GM18519 (cell line): ENCODE results near the gene NUP107.

Experiments
- ATAC-seq: cut with Tn5 transposase; IDR thresholded peaks from one replicate; pipeline ENCODE4 v1.9.1; 2021; ENCODE audit warnings: mild to moderate bottlenecking, moderate library complexity; ENCODE audit not compliant: unreplicated experiment, low FRiP score

Gene NUP107

DNA sequence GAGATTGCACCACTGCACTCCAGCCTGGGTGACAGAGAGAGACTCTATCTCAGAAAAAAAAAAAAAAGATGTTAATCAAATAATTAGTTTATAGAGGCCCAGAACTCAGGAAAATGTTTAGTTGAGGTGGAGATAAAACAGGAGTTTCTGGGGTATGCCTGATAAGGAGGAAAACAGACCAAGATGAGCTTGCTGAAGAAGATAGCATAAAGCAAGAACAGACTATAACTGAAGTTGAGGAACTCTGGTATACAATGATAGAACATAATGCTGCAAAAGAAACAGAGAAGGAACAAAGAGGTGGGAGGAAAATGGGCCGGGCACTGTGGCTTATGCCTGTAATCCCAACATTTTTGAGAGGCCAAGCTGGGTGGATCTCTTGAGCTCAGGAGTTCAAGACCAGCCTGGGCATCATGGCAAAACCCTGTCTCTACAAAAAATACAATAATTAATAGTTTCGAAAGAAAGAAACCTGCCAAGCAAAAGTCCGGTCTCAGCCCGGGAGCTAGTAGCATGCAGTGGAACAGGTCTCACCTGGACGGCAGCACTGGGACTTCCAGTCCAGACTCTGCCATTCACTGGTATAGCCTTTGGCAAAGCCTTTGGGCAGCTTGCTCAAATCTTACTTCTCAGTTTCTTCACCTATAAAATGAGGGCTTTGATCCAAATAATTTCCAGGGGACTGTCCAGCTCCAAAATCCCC lies 84.6 kb downstream of the NUP107 start:
- no peak for ATAC-seq

DNA sequence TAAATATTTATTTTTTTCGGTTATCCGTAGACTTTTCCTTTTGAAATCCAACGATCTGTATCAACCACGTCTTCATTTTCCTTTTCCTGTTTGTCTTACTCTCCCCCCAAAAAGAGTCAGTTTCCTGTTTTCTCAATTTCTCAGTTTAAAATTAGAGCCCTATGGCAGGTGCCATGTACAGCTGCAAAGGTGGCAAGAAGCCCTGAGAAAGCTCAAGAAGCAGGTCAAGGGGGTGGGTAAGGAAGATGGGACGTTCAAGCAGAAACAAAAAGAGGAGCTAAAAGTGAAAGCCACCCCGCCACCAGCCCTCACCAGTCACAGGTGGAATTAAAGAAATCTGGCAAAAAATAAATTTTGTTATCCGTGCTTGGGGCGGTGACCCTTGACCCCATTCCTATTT lies 85.9 kb downstream of the NUP107 start:
- ATAC-seq: no peak

DNA sequence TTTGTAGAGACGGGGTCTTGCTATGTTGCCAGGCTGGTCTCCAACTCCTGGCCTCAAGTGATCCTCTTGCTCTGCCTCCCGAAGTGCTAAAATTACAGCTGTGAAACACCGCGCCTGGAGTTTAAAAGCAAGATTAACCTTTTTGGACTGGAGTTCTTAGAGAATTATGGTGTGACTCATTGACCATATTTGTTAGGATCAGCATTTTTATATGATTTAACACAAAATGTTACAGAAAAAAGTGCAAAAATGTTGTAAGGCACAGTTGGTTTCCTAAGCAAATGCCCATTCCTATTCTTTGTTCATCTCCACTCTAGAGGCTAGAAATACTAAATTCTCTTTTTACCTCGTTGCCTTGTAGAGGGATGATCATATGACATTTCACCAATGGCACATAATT lies 86.8 kb downstream of the NUP107 start:
- no peak for ATAC-seq

DNA sequence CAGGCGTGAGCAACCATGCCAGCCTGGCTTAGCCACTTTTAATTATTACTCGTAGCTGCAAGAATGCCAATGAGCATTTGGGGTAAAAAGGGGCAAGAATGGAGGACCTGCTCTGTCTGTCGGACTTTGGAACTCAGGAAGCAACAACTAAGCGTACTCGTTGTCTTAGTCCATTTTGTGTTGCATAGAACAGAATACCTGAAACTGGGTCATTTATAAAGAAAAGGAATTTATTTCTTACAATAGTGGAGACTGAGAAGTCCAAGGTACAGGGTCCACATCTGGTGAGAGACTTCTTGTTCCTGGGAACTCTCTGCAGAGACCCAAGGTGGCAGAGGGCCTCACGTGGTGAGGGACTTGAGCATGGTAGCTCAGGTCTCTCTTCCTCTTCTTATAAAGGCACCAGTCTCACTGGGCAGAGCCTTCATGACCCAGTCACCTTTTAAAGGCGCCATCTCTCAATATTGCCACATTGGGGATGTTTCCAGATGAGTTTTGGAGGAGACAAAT lies 88.4 kb downstream of the NUP107 start:
- no peak for ATAC-seq

DNA sequence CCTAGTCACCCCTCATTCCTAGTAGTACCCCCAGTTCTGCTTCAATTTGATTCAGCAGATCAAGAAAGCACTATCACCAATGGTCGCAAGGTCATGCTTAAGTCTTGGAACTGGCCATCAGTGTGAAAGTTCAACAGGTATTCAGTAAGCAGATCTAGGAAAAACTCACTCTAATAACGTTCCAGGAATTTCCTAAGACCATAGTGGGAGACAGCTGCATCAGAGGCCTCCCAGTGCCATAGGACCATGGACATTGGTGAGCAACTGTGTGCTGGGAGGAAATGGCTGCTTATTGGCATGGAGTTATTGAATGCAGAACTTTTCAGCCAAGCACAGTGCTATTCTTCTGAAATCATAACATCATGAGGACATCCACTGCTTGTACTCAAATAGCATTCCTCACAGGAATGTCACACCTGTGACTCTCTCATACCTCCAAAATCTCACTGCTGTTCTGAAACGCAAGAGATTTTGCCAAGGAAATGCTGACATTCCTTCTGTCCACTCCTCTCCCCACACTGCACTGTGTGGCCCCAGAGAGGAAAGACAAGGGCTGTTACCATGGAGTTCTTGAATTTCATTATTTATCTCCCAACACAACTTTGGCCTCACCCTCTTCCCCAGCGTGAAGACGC lies 90.3 kb downstream of the NUP107 start:
- no peak for ATAC-seq

DNA sequence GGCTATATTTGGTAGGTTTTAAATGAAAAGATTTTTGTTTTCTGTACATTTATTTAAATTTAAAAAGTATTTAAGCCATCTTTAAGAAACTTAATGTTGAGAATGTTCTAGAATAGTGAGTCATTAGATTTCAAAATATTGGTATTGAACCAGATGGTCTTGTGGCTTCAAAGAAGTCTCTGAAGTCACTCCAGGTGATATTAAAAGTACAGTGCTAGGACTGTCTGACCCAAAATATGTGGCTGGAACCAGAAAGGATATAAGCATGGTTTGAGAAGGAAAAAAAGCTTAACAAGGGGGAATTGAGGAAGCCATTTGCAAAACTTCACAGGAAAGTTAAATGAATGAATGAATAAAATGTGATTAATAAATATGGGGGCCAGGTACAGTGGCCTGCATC lies 92.5 kb downstream of the NUP107 start:
- no peak for ATAC-seq

DNA sequence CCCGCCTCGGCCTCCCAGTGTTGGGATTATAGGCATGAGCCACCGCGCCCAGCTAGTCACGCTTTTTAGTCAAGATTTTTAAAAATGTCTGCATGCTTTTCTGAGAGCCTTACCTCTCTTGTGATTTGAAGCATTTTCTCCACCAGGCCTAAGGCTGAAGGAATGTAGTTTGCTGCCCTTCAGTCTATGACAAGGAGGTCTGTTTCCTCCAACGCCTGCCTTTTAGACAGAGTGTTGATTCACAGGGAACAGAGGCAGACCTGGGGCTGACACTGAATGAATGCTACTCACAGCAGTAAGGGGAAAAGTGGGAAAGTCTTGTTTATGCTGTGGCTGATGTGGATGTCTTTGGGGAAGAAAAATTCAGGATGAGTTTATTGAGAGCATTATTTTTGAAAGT lies 94.0 kb downstream of the NUP107 start:
- no peak for ATAC-seq

DNA sequence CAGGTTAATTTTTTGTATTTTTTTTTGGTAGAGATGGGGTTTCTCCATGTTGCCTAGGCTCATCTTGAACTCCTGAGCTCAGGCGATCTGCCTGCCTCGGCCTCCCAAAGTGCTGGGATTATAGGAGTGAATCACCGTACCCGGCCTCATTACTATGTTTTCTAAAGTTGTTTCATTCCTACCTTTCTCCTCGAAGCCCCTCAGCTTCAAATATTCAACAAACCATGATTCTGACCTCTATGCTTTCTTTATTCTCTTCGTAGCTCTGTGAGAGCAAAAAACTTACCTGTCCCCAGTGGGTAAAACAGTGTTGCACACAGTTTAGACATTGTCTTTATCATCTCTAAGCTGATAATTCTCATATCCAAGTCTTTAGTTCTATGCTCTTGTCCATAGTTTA lies 95.0 kb downstream of the NUP107 start:
- ATAC-seq: no peak

DNA sequence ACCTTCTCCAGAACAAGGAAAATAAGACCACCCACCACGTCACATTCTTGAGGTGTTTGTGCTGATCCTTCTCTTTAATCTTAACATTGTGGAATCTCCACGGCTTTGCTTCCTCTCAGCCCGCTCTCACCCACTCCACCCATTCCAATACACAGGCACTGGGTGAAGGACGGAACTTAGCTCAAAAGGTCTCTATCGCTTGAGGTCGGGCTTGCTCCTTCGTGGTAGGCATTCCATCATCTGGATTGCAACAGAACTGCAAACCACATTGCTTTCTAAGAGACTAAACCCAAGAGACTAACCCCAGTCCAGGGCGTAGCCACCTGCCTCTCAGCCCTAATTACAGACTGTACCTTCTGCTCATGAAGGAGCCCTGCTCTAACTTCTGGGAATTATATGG lies 97.2 kb downstream of the NUP107 start:
- no peak for ATAC-seq

DNA sequence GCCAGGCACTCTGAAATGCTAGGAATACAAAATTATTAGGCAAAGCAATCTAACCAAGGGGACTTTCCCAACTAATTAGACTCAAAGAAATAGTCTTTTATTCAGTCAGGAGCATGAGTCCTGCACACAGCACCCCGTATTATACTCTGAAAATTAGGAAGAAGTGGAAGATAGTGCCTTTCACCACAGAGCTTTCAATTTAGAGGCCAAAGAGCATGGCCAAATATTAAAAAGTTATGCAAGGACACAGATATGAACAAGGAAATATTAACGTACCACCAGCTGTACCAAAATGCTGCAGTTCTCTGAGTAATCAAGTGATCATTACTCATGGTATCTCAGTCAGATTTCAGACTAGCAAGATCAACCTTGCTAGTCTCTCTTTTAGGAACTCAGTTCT lies 98.6 kb downstream of the NUP107 start:
- ATAC-seq: no peak

DNA sequence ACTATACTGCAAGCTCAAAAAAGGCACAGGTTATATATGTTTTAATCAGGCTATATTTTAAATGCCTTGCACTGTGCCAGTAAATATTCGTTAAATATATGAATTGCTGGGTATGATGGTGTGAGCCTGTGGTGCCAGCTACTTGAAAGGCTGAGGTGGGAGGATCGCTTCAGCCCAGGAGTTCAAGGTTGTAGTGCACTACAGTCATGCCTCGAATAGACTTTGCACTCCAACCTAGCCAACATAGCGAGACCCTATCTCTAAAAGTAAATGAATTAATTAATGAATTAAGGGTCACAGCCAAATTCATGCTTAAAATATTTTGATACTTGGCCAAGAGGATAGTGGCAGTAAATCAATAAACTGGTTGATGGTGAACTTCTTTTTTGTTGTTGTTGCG lies 99.0 kb downstream of the NUP107 start:
- no peak for ATAC-seq

DNA sequence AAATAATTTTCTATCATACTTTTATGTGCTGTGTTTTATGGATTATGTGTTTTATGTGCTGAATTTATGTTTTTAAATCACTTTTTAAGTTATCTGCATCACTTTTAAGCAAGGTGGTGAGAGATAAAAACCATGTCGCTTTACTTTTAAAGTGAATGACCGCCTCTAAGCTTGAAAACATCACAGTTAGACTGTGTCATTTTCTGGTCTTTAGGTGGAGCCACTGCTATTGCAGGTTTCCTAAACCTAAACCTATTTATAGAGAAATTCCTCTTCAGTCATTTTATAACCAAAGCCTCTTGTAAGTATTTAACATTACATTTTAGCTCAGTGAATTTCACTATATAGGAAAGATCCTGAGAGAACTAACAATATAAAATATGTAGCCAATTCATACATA lies 100.2 kb downstream of the NUP107 start:
- no peak for ATAC-seq

DNA sequence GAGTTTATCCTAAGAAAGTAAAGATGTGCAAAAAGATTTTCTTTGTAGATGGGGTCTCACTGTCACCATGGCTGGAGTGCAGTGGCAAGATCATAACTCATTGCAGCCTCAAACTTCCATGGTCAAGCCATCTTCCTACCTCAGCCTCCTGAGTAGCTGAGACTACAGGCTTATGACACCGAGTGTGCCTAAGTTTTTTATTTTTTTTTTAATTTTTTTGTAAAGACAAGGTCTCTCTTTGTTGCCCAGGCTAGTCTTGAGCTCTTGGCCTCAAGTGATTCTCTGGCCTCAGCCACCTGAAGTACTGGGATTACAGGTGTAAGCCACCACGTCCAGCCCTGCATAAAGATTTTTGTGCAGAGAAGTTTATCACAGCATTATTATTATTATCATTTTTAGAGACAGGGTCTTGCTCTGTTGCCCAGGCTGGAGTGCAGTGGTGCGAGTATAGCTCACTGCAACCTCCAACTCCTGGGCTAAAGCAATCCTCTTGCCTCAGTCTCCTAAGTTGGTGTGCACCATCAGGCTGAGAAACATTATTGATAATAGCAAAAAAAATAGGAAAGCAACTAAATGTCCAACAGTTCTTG lies 101.9 kb downstream of the NUP107 start:
- ATAC-seq: no peak

DNA sequence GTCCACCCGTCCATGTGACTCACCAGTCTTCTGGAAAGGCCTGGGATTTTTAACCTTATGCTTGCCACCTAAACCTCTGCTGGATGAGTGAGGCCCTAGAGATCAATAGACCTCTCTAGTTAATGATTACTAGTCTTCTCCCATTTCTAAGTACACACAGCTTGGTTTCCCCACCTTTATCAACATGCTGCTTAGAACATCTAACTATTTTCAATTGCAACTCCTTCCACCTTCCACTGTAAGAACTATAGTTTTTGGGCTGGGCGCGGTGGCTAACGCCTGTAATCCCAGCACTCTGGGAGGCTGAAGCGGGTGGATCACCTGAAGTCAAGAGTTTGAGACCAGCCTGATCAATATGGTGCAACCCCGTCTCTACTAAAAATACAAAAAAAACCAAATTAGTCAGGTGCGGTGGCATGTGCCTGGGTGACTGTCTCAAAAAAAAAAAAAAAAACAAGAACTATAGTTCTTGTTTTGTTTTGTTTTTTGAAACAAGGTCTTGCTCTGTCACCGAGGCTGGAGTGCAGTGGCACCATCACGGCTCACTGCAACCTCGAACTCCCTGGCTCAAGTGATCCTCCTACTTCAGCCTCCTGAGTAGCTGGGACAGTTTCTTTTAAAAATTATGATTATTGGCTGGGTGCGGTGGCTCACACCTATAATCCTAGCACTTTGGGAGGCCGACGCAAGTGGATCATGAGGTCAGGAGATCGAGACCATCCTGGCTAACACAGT lies 102.5 kb downstream of the NUP107 start:
- ATAC-seq: no peak

DNA sequence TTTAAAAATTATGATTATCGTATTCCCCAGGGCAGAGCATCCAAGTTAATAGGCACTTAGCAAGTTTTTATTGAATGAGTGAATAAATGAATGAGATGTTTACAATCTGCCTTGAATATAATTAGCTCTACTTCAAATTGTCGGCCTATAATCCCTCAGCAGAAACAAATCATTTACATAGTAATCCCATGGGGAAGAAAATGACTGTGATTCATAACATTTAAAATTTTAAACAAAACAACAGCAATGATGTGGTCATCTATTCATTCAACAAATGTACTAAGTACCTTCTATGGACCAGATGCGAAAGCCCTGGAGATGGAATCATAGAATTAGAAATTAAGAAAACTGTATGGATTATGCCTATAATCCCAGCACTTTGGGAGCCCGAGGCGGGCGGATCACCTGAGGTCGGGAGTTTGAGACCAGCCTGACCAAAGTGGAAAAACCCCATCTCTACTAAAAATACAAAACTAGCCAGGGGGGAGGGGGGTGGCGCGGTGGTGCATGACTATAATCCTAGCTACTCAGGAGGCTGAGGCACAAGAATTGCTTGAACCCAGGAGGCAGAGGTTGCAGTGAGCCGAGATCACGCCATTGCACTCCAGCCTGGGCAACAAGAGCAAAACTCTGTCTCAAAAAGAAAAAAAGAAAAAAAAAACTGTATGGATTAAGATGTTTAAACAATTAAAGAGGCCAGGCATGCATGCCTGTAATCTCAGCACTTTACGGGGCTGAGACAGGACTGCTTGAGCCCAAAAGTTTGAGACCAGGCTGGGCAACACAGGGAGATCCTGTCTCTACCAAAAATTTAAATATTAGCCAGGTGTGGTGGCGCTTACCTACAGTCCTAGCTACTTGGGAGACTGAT lies 103.5 kb downstream of the NUP107 start:
- ATAC-seq: no peak

DNA sequence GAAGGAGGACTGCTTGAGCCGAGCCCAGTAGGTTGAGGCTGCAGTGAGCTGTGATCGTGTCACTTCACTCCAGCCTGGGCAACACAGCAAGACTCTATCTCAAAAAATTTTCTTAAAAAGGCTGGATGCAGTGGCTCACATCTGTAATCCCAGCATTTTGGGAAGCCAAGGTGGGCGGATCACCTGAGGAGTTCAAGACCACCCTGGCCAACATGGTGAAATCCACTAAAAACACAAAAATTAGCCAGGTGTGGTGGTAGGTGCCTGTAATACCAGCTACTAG lies 104.1 kb downstream of the NUP107 start:
- ATAC-seq: no peak

DNA sequence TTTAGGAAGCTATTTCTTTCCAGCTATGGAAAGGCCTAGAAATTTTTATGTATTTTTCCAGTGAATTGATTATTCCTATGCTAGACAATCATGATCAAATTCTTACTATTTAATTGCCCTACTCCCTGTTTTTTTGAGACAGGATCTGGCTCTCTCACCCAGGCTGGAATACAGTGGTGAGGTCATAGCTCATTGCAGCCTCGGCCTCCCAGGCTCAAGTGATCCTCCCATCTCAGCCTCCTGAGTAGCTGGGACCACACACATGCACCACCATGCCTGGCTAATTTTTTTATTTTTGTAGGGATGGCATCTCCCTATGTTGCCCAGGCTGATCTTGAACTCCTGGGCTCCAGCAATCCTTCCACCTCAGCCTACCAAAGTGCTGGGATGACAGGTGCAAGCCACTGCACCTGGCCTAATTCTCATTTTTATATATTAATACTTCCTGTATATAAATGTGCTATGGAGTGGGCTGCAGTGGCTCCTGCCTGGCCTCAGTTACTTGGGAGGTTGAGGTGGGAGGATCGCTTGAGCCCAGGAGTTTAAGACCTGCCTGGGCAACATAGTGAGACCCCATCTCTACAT lies 105.2 kb downstream of the NUP107 start:
- ATAC-seq: no peak

DNA sequence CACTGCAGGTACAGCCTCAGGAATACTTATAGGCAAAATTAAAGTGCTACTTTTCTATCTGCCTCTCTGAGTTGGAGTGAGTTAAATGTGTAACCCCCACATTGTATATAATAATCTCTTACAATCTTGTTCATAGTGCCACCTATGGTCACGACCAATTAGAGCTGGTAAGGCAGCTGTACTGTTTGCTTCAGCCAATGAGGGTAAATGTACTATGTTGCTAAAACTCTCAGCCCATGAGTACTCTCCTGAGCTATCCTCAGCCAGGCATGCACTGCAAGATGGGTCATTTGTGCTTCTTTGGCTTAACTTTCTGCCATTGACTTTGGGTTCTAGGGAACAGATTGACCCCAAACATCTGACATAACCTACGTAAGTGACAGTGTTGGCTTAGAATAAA lies 106.2 kb downstream of the NUP107 start:
- peak; percentile 99 for ATAC-seq

DNA sequence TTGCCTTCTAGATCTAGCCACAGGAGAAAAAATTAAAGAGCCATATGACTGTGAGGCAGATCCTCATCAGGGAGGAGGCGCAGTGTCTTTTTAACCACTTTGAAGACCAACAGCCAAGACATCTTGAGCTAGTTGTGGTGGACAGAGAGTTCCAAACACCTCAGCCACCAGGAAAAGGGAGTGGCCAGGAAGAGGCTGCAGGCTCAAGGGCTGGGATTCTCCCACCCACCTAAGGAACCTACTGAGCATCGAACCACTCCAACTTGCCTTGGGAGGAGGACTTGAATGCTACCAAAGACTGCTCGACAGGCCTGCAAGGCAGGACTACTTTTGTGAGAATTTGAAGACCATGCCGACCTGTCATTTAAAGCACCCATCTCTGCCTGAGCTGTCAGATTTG lies 106.7 kb downstream of the NUP107 start:
- no peak for ATAC-seq

DNA sequence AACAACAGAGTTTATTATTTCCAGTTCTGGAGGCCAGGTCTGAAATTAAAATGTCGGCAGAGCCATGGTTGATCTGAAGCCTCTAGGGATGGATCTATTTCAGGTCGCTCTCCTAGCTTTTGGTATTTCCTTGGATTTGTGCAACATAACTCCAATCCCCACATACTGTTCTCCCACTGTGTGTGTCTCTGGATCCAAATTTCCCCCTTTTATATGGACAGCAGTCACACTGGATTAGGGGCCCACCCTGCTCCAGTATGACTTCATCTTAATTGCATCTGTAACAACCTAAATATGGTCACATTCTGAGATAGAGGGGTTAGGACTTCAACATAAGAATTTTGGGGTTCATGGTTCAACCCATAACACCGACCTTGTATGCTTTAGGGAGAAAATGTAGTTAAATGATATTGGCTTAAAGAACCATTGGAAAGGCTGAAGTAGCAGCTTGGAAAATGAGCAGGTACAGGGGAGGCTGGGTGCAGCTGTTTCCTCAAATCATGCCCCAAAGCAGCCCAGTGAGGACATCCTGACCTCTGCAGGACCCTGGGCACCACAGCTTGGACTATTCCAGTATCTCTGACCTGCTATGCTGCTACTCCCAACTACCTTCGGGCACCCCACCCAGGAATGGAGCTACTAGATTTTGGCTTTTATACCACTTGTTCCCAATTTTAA lies 107.3 kb downstream of the NUP107 start:
- no peak for ATAC-seq
